NCI-H774 (cell line): ENCODE measurements around the gene NELL2.

Experiments used
- DNase-seq: peaks from one replicate; lab custom pipeline; 2025; lab: John Stamatoyannopoulos, UW

Gene NELL2

DNA sequence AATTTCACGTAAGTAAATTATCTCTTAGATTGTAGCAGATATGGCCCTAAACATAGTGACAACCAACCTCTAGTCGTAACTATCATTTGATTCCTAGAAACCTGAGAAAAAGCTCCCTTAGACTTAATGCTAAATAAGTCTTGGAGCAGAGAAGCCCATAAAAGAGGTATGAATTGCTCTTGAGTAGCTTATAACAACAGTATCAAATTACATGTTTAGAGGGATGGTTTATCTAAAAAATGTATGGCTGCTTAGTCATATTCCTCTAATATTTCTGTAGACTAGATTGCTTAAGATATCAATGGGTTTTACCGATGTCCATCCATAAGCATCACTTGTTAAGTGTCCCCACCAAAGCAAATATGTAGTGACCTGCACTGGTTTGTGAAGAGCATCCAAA lies 259.7 kb downstream of the NELL2 start:
- DNase-seq: no peak

DNA sequence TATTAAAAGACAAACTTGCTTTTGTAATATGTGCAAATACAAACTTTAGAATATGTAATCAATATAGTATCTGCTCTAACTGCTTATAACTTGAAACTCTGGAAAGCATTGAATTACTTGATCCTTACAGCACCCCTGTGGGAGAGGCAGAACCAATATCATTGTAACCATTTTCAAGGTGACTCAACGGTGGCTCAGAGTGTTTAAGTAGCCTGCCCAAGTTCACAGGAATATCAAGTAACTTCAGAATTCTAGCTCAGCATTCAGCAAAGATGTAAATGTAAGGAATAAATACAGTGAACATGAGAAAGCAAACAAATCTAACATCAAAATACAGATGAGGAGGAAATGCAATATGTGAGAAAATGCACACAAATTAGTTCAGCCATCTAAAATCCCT lies 264.6 kb downstream of the NELL2 start:
- no peak for DNase-seq

DNA sequence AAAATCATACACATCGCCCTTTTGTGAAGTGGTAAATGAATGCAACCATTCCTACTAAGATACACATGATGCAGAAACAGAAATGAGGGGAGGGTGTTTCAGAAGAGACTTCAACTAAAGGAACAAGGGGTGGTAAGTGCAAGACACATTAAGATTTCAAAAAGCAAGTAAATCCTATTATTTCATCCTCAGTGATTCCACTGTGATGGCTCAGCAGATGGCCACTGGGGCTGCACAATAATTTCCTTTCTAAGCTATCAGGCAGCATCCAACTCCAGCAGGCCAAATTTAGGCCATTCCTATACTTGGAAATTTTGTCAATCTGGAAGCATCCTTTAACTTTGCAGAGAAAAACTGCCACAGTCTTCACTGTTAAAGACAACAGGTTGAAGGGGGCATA lies 272.4 kb downstream of the NELL2 start:
- no peak for DNase-seq

DNA sequence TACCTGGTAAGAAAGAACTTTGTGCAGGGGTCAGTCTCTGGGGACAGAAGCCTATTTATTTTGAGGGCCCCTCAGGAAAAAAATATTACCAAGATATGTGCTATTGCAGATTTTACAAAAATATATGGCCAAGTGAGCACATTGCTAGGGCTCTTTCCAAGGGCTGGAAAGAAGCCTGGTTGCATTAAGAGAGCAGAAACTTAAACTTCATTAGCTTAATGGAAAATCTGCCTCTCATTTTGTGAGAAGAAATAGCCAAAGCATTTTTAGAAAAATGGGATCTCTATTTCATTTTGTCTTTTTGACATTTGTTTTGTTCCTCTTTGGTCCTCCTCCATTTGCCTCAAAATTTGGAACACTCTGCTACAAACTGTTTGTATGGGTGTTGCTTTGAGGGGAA lies 283.5 kb downstream of the NELL2 start:
- no peak for DNase-seq

DNA sequence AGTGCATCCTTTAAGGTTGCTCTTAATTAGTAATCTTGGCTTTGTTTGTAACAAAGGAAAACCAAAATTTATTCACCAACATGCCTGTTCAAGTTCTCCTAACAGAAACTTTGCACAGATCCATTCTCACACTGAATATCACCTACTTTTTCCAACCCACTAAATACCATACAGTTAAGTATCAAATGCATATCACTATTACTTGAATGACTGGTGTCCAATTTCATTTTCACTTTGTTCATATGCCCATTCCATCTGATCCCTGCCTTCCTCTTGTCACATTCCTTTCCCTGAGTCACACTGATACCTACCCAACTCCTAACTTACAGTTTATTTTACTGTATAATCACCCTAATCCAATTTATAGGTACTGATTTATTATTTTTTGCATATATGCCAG lies 286.4 kb downstream of the NELL2 start:
- no peak for DNase-seq

DNA sequence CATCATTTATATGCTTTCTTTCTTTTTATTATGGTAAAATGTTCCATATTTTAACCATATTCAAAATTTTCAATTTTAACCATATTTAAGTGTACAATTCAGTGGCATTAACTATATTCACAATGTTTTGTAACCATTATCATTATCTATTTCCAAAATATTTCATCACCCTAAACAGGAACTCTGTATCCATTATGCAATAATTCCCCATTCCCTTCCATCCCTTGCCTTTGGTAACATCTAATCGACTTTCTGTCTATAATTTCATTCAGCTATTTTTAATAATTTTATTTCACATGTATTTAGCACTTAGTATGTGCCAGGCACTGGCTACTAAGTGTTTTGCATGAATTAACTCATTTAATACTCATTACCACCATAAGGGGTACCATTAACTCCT lies 287.5 kb downstream of the NELL2 start:
- no peak for DNase-seq

DNA sequence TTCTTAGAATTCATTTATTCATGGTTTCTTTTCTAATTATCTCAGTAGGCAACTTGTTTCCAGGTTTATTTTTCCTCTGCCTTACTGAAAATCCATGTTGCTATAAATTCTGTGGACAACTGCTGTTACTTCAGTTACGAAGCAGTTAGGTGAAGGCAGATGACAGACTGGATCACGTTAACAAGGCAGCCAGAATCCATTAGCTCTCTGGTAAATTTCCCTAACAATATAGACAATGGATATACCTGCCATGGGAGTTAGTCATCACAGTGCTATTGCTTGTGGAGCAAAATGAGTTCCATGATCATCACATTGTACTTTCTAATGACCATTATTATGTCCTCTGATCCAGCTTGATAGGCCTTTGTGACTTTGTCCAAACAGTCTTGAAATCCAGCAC lies 291.5 kb downstream of the NELL2 start:
- DNase-seq: no peak

DNA sequence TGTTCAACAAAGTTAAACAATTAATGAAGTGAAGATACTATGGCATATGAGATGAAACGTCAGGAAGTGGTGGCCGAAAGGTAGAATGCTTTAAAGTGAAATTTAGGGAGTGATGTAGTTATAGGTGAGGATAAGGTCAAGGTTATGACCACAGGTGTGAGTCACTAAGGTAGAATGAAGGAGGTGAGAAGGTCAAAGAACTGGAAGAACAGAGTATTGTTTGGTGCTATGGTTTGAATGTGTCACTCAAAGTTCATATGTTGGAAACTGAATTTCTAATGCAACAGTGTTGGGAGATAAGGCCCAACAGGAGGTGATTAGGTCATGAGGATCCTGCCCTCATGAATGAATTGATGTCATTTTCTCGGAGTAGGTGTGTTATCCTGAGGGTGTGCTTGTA lies 293.6 kb downstream of the NELL2 start:
- no peak for DNase-seq

DNA sequence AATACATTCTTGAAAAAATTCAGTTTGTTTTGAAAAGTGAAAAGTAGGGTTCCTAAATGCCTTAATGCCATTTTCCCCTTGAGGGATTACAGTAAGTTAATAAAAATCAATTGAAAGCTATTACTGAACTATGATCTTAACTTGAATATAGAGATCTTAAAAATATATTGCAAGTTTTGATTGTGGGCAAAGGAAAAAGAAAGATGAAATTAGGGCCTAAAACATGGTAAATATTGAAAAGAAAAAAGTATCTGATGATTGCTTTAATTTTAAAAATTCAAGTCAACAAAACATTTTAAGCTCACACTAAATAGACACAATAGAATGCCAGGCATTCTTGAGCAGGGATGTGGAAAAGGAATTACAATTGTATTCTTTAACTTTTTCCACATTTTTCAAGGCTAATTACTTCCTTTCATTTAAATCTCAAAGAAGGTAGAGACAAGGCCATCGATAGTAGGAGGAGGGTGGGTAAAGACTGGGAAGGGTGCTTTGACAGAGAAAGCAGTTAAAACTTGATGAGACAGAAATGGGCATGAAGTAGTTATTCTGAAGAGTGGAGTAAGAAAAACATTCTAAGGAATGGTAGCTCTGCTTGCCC lies 294.4 kb downstream of the NELL2 start:
- DNase-seq: no peak

DNA sequence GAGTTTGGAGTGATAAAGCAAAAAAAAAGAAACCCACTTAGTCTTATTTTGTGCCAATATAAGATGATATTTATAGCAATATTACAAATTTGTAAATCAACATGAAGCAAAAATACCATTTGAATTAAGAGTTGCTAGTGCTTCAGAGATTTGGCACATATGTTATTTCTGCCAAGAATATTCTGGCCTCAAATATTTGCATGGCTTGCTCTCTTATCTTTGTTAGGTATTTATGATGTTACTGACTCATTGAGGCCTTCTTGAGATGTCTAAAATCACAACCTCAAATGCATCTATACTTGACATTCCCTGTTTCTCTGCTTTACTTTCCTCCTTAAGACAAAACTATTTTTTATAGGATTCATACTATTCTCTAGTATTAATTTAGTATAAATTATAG lies 301.5 kb downstream of the NELL2 start:
- DNase-seq: no peak

DNA sequence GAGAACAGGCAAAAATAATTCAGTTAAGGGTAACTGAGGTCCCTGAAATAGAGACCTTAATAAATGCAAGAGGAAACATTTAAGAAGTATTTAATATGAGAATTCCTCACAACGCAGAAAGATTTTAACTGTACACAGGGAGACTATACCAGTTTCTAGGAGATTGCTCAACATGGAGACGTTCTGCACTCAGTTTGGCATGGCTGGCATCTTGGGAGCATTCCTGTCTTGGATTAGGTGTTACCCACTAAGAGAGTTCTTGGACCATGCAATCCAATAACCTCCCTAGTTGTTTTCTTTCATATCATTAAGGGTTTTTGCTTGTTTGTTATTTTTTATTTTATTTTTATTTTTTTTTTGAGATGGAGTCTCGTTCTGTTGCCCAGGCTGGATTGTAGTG lies 302.4 kb downstream of the NELL2 start:
- no peak for DNase-seq

DNA sequence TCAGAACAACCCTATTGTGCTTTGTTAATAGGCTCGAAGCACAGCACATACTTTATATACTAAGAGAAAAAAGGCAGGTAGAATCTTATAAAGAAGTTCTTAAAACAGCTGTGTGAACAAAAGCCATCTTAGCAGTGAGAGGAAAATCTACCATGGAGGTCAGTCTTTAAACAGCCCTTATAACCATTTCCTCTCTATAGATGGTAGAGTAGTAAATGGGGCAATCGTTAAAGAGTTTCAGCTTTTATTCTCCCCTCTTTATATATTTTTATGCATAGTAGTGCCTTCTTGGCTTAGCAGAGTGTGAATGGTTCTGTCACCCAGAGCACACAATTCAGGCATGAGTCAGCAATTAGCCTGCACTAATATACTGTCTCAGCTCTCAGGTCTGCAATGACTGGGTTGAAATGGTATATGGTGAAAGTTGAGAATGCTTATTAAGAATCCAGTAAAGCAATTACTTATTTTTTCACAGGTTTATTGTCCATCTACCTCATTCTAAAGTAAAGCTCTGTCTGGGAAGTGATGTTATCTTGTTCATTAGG lies 305.0 kb downstream of the NELL2 start:
- peak; percentile 21 for DNase-seq

DNA sequence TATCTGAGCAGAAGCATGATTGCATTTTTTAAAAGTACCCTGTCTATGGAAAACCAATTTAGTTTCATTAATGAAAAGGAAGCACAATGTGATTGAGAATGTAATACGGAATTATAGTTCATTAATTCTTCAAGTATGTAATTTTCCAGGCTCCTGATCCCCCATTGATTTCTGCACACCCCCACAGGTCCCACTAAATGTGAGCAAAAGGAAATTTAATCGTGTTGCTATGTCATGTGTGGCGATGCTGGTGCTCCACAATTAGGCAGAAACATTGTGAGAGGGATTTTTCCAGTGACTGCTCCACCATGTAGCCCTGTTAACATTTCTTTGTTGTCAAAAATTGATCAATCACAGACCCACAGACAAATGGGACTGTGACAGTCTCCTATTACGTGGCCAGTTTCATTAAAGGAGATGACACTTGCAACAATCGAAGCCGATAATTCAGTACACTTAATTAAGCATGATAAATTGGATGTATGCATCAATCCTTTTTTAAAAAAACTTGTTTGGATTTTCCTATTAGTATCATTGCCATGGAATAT lies 306.0 kb downstream of the NELL2 start:
- no peak for DNase-seq

DNA sequence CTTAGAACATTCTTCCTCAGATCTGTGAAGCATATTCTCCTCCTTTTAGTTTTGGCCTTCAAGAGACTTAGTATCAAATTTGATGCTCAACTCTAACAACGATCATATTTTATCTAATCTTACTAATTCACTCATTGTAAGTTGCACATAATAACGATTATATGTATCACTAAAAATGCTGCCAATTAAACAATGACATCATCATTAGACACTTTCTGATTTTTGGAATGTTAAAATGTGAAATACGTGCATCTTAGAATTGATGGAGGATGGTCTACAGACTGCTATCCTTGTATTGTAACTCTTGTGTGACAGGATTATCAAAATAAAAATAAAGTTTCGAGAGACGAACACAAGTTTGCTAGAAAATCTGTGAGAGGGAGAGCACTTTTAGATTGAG lies 311.0 kb downstream of the NELL2 start:
- no peak for DNase-seq

DNA sequence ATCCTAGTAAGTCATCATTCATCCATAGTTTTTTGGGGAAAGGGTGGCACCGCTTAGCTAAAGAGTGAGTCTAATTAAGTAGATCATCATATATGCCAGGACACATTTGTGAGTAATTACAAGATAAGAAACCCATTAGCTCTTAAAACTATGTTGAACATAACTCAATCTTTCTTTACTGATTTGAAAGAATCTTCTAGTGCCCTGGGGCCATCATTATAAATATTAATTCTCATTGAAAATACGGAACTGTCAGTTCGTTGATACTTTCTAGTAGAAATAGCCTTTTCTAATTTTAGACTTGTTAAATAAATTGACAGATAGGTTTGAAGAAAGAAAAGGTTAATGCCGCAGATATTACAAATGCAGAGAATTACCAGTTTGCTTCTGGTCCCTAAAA lies 312.6 kb downstream of the NELL2 start:
- no peak for DNase-seq

DNA sequence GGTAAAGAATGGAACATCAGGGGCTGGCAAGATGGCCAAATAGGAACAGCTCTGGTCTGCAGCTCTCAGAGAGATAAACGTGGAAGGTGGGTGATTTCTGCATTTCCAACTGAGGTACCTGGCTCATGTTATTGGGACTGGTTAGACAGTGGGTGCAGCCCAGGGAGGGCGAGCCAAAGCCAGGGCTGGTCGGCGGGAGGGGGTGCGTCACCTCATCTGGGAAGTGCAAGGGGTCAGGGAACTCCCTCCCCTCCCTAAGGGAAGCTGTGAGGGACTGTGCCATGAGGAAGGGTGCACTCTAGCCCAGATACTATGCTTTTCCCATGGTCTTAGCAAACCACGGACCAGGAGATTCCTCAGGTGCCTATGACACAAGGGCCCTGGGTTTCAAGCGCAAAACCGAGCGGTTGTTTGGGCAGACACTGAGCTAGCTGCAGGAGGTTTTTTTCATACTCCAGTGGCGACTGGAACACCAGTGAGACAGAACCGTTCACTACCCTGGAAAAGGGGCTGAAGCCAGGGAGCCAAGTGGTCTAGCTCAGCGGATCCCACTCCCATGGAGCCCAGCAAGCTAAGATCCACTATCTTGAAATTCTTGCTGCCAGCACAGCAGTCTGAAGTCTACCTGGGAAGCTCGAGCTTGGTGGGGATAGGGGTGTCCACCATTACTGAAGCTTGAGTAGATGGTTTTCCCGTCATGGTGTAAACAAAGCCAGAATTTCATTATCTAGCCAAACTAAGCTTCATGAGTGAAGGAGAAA lies 317.6 kb downstream of the NELL2 start:
- no peak for DNase-seq

DNA sequence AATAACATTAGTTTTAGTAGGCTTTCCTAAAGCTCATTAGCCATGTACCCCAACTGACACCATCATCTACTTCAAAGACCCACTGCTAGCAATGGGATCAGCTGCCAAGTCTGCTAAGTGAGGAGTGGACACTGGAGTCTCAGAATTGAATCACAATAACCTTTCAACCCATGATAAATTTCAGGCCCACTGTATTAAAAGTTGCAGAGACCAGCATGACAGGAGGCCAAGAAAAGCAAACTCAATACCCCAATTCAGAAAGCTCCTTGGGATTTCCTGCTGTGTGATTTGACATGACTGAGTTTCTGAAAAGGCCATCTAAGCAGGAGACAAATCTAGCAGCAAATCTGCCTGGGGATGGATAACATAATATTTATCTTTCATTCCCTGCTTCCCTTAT lies 320.7 kb downstream of the NELL2 start:
- DNase-seq: no peak

DNA sequence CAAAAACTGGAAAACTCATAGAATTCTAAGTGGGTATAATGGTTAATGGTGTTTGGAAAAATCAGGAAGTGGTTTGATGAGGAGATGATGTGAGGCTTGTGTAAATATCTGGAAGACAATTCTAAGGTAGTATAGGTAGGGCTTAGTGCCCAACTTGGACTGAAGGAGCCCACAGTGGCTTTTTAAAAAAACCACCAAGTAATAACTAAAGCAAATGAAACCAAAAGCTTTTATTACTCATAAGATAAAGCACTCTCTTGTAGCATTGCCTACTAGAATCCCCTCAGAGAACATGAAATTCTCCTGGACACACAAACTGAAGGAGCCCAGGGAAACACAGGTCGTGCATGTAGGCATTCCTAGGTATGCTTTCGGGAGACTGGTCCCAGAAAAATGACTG lies 324.5 kb downstream of the NELL2 start:
- DNase-seq: no peak

DNA sequence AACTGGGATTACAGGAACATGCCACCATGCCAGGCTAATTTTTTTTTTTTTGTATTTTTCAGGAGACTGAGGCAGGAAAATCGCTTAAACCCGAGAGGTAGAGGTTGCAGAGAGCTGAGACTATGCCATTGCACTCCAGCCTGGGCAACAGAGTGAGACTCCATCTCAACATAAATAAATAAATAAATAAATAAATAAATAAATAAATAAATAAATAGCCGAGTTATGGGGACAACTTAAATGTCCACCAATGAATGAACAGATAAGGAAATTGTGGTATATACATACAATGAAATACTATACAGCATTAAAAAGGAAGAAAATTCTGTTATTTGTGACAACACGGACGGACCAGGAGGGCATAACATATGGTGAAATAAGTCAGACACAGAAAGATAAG lies 325.7 kb downstream of the NELL2 start:
- no peak for DNase-seq

DNA sequence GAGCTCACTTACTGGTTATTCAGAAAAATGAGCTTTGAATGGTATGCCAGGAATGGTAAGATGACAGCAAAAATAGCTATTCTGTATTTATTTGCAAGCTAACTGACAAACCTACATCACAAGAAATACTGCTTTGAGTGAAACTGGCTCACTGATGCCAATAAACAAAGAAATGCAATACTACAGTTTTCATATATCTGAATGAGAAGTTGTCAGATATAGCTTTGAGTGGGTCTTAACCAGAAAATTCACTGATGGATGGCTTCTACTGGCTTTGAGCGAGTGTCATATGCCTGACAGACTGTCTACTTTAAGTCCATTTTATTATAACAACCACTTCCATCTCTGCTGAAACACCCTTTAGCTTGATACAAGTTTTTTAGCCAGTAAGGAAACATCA lies 330.1 kb downstream of the NELL2 start:
- DNase-seq: no peak

DNA sequence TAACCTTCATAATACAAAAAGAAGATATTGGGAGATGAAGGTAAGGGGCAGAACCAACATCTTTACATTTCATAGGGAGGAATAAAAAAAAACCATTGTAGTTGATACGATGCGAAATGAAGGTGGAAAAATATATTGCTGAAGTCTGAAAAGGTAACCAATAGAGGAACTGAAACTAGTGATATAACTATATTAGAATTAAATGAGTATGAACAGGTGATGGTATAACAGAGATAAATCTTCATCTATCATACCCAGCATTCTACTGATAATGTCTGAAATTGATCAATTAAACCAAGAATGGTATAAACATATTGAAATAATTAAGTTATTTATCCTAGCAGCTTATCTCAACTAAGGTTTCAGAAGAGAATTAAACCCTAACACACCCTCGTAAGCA lies 332.1 kb downstream of the NELL2 start:
- DNase-seq: no peak

DNA sequence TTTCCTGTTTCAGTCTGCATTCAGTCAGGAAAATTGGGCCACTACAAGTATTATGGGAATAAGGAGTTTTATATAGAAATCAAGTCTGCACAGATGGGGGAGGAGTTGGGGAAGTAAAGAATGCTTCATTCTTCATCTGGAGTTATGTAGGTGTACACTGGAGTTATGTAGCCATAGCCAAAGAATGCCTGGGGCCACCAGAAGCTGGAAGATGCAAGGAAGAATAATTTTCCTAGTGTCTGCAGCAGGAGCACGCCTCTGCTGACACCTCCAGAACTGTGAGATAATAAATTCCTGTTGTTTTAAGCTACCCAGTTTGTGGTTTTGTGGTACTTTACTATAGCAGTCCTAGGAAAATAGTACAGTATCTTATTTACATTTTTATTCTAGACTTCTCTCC lies 333.4 kb downstream of the NELL2 start:
- DNase-seq: no peak

DNA sequence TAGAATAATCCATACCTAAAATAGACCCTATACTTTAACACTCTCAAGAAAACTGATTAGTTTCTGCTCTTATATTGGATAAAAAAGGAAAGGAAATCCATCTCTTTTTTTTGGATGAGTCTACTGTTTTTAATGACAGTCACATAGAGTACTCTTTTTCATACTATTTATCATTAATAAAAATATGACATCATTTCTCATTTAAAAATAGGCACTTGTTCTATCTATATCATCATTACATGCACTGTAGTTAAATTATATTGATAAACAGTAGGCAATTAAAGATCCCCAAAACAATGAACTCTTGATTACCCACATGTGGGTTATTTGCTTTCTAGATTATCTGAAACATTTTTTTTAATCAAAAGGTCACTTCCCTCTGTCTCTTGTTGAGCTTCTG lies 338.8 kb downstream of the NELL2 start:
- DNase-seq: no peak

DNA sequence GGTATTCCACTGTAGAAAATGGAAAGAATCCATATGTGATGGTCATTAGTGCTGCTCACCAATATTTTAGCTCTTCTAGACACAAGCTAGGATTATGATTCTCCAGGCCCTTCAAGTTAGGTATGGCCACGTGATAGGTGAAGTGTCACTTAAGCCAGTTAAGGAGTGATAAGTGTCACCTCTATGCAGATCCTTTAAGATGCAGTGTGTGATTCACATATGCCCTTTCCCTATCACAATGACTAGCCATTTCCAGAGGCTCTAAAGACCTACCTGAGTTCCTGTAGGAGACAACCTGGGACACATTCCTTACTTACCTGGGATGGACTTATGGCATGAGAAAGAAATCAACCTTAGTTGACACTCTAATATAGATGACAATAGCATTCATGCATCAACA lies 343.2 kb downstream of the NELL2 start:
- DNase-seq: no peak
